HCT116 (cell line): ENCODE measurements around the gene NCOR1. TPM values are rescaled to one million over a fixed set of nuclear protein-coding genes. Genes with fewer than 3 reads are reported as not detected.

Source experiments
- ATAC-seq: fragments of 200-7000 bp; cut with Tn5 transposase; 2 replicates; pipeline ENCODE4 v1.9.1; 2020; ENCODE audit warnings: mild to moderate bottlenecking, moderate library complexity
- BruUV-seq: library from RNA; stranded (reverse); fragments of 400-500 nt; replicated peaks from 2 replicates; lab custom pipeline; 2021; lab: Mats Ljungman, UMichigan
- CTCF ChIA-PET: fragments of 300-600 bp; sonication (Branson Sonifier 250); formaldehyde crosslinking; loops from one replicate; lab custom pipeline; 2021; ENCODE audit warnings: antibody characterized with exemption; lab: Charles Lee
- POLR2A ChIA-PET: fragments of 300-600, 350-600 bp; sonication (Branson Sonifier 250); formaldehyde crosslinking; loops from one replicate; lab custom pipeline; 2021; ENCODE audit warnings: antibody characterized with exemption; lab: Charles Lee
- RAD21 ChIA-PET, 2 experiments: fragments of 300-600 bp; sonication (Branson Sonifier 250); formaldehyde crosslinking; loops; one replicate each; lab custom pipeline; 2023; ENCODE audit warnings: low total read pairs in 2 of 2; ENCODE audit not compliant: uncharacterized antibody in 2 of 2, unreplicated experiment in 2 of 2, low non-redundant PET in 1 of 2; lab: Charles Lee
- DNase-seq: peaks from one replicate; pipeline ENCODE4 v3.0.0-alpha.2; 2010; ENCODE audit warnings: low read depth, low spot score
- H2AFZ ChIP-seq: fragments of 200-600 bp; shearing (Covaris generic), sonication (generic); 2 replicates; pipeline ENCODE4 v1.6.1; 2017; ENCODE audit warnings: low read depth, mixed run types, mixed read lengths, antibody characterized with exemption, low read length; ENCODE audit not compliant: poor library complexity, severe bottlenecking
- H3K27ac ChIP-seq: 2 replicates; pipeline ENCODE4 v1.5.1; 2012; ENCODE audit warnings: low read depth, low read length
- H3K27me3 ChIP-seq: fragments of 200-600 bp; sonication (generic); 2 replicates; pipeline ENCODE4 v1.6.1; 2016; ENCODE audit warnings: mixed run types, low read length, mixed read lengths; ENCODE audit not compliant: insufficient read depth
- H3K36me3 ChIP-seq, 2 experiments: fragments of 200-500 bp in 1 of 2; fragments of 200-600 bp in 1 of 2; sonication (Bioruptor generic) in 1 of 2; sonication (generic) in 1 of 2; 2 replicates each; pipeline versions ENCODE4 v1.5.1 to v1.6.1; 2014 to 2016; ENCODE audit warnings: low read length in 2 of 2, inconsistent platforms in 1 of 2, mixed read lengths in 1 of 2, mixed run types in 1 of 2; ENCODE audit not compliant: insufficient read depth in 2 of 2, control insufficient read depth in 1 of 2
- H3K4me1 ChIP-seq, 2 experiments: fragments of 200-600 bp in 1 of 2; sonication (generic) in 1 of 2; 2 replicates each; pipeline versions ENCODE4 v1.5.1 to v1.6.1; 2012 to 2017; ENCODE audit warnings: low read length in 2 of 2, inconsistent platforms in 1 of 2, mild to moderate bottlenecking in 1 of 2, mixed read lengths in 1 of 2, mixed run types in 1 of 2, moderate library complexity in 1 of 2; ENCODE audit not compliant: insufficient read depth in 2 of 2, control insufficient read depth in 1 of 2
- H3K4me2 ChIP-seq: fragments of 200-600 bp; sonication (generic); 2 replicates; pipeline ENCODE4 v1.6.1; 2017; ENCODE audit warnings: mixed run types, low read length, mixed read lengths
- H3K4me3 ChIP-seq, 2 experiments: fragments of 200-600 bp in 1 of 2; sonication (generic) in 1 of 2; replicated peaks in 1 of 2; 2 replicates each; pipeline ENCODE4 v1.5.1; 2011 to 2016; ENCODE audit warnings: low read length in 2 of 2, control low read depth in 1 of 2, low read depth in 1 of 2, mild to moderate bottlenecking in 1 of 2, mixed read lengths in 1 of 2, mixed run types in 1 of 2
- H3K79me2 ChIP-seq: fragments of 200-600 bp; sonication (generic); 2 replicates; pipeline ENCODE4 v1.6.1; 2017; ENCODE audit warnings: mild to moderate bottlenecking, mixed run types, low read length, moderate library complexity, mixed read lengths; ENCODE audit not compliant: insufficient read depth
- H3K9ac ChIP-seq: fragments of 200-600 bp; sonication (generic); 2 replicates; pipeline ENCODE4 v1.6.1; 2016; ENCODE audit warnings: low read length, mixed read lengths
- H3K9me2 ChIP-seq: fragments of 200-600 bp; sonication (generic), shearing (Covaris generic); 2 replicates; pipeline ENCODE4 v1.6.1; 2017; ENCODE audit warnings: mixed run types, mild to moderate bottlenecking, moderate library complexity; ENCODE audit not compliant: insufficient read depth
- H3K9me3 ChIP-seq, 2 experiments: fragments of 200-500 bp in 1 of 2; fragments of 200-600 bp in 1 of 2; sonication (Bioruptor generic) in 1 of 2; sonication (generic) in 1 of 2; 2 replicates each; pipeline ENCODE4 v1.6.1; 2014 to 2017; ENCODE audit warnings: low read length in 2 of 2, mixed read lengths in 2 of 2, inconsistent platforms in 1 of 2, low read depth in 1 of 2, mild to moderate bottlenecking in 1 of 2, mixed run types in 1 of 2, moderate library complexity in 1 of 2; ENCODE audit not compliant: control insufficient read depth in 1 of 2, insufficient read depth in 1 of 2
- H4K20me1 ChIP-seq: fragments of 200-600 bp; sonication (generic), shearing (Covaris generic); 2 replicates; pipeline ENCODE4 v1.6.1; 2017; ENCODE audit warnings: mixed run types, mild to moderate bottlenecking, moderate library complexity; ENCODE audit not compliant: insufficient read depth
- ATF3 ChIP-seq: IDR thresholded peaks from 2 replicates; pipeline ENCODE4 v1.6.1; 2012
- CBX3 ChIP-seq: IDR thresholded peaks from 2 replicates; pipeline ENCODE4 v1.6.1; 2012; ENCODE audit warnings: low read depth
- CEBPB ChIP-seq: IDR thresholded peaks from 2 replicates; pipeline ENCODE4 v1.6.1; 2012; ENCODE audit warnings: low read depth
- EGR1 ChIP-seq: IDR thresholded peaks from 2 replicates; pipeline ENCODE4 v1.6.1; 2012; ENCODE audit warnings: low read depth
- EZH2 ChIP-seq: fragments of 200-600 bp; sonication (generic); IDR thresholded peaks from 2 replicates; pipeline ENCODE4 v1.6.1; 2017; ENCODE audit warnings: antibody characterized with exemption, mixed run types
- FOSL1 ChIP-seq: IDR thresholded peaks from 2 replicates; pipeline ENCODE4 v1.6.1; 2012; ENCODE audit warnings: low read depth
- POLR2A ChIP-seq: IDR thresholded peaks from 2 replicates; pipeline ENCODE4 v1.7.0; 2011; ENCODE audit warnings: borderline replicate concordance; ENCODE audit not compliant: insufficient read depth, insufficient read length; ENCODE audit errors: extremely low read depth
- POLR2AphosphoS5 ChIP-seq: IDR thresholded peaks from 2 replicates; pipeline ENCODE4 v1.6.1; 2011; ENCODE audit warnings: mild to moderate bottlenecking, low read depth, low read length, moderate library complexity
- RAD21 ChIP-seq: IDR thresholded peaks from 2 replicates; pipeline ENCODE4 v1.6.1; 2012; ENCODE audit warnings: low read depth, mild to moderate bottlenecking
- REST ChIP-seq: IDR thresholded peaks from 2 replicates; pipeline ENCODE4 v1.6.1; 2012; ENCODE audit warnings: low read depth
- SIN3A ChIP-seq: IDR thresholded peaks from 2 replicates; pipeline ENCODE4 v1.6.1; 2012; ENCODE audit warnings: low read depth
- SP1 ChIP-seq: IDR thresholded peaks from 2 replicates; pipeline ENCODE4 v1.6.1; 2012; ENCODE audit warnings: low read depth
- TCF7L2 ChIP-seq: IDR thresholded peaks from 2 replicates; pipeline ENCODE4 v1.7.0; 2011; ENCODE audit warnings: borderline replicate concordance, inconsistent platforms; ENCODE audit not compliant: insufficient read depth, insufficient read length; ENCODE audit errors: extremely low read depth
- YY1 ChIP-seq: IDR thresholded peaks from 2 replicates; pipeline ENCODE4 v1.6.1; 2011; ENCODE audit warnings: low read length, low read depth, moderate library complexity, mild to moderate bottlenecking; ENCODE audit not compliant: insufficient replicate concordance; ENCODE audit errors: extremely low read depth
- ZFX ChIP-seq: fragments of 450-650 bp; IDR thresholded peaks from 2 replicates; pipeline ENCODE4 v1.6.1; 2017
- ZNF274 ChIP-seq: fragments of 200-500 bp; sonication (Bioruptor generic); IDR thresholded peaks from 2 replicates; pipeline ENCODE4 v1.6.1; 2014; ENCODE audit warnings: mild to moderate bottlenecking, low read depth, low read length, inconsistent platforms
- intact Hi-C: fragments of 100-400 bp; cut with micrococcal nuclease; formaldehyde crosslinking; loops from 2 replicates; pipeline ENCODE4 v1.10.0; 2022
- total RNA-seq: library from RNA; stranded (reverse); gene quantifications from one replicate; pipeline ENCODE4 v1.2.1, GENCODE V29; 2021; ENCODE audit not compliant: unreplicated experiment
- TF ChIP-seq, protein P1 (sequence below): IDR thresholded peaks from 2 replicates; pipeline ENCODE4 v1.6.1; 2012
- TF ChIP-seq, protein P2 (sequence below): IDR thresholded peaks from 2 replicates; pipeline ENCODE4 v1.6.1; 2011; ENCODE audit warnings: mild to moderate bottlenecking, low read length, moderate library complexity; ENCODE audit not compliant: insufficient replicate concordance; ENCODE audit errors: extremely low read depth
- TF ChIP-seq, protein P3 (sequence below), 3 experiments: fragments of 200-600 bp in 1 of 3; sonication (generic) in 1 of 3; IDR thresholded peaks in 2 of 3; conservative IDR thresholded peaks in 1 of 3; 2 replicates each; pipeline ENCODE4 v1.5.1; 2012 to 2017; ENCODE audit warnings: low read depth in 2 of 3, low read length in 2 of 3, antibody characterized with exemption in 1 of 3, borderline replicate concordance in 1 of 3, control low read depth in 1 of 3, mild to moderate bottlenecking in 1 of 3, mixed read lengths in 1 of 3, mixed run types in 1 of 3, moderate library complexity in 1 of 3; ENCODE audit not compliant: insufficient read depth in 1 of 3

The NCOR1 gene
- total RNA-seq, 1 experiment from 2014 or later = 43.7 TPM

- intact Hi-C loops = no loop called here
- no peak overlapping the region for H3K27ac ChIP-seq
- BruUV-seq = no TSS peak
Measured at GRCh38 chr17:16108386-16108785, 106.9 kb downstream of the NCOR1 start.

More at GRCh38 chr17:16108386-16108785, 106.9 kb downstream of the NCOR1 start:
- DNase-seq (no peak), ATAC-seq (no peak)
- H3K27me3 ChIP-seq = no peaks in the 10 kb centered on the region
- no peak overlapping the region for H3K4me3 ChIP-seq
- H3K79me2 ChIP-seq = peaks cover 10% of the 10 kb centered on the region
- no peaks in the 10 kb centered on the region for H3K4me1 ChIP-seq
- no peak overlapping the region for H2AFZ ChIP-seq
- ChIA-PET CTCF (no interaction called here), POLR2A (no interaction called here), RAD21 (no interaction called here)
- H3K9me3 ChIP-seq = no peaks in the 10 kb centered on the region
- H3K9me2 ChIP-seq = no peaks in the 10 kb centered on the region
- no peaks in the 10 kb centered on the region; the same call in 1 of the 2 replicates for H4K20me1 ChIP-seq
- no peak overlapping the region for H3K9ac ChIP-seq
- H3K4me2 ChIP-seq = no peak overlapping the region
- TF ChIP-seq POLR2A (no peak), CBX3 (no peak), REST (no peak), CEBPB (no peak), YY1 (no peak), SP1 (no peak), EZH2 (no peak), SIN3A (no peak), POLR2AphosphoS5 (no peak), FOSL1 (no peak), ATF3 (no peak), ZNF274 (no peak), RAD21 (no peak), ZFX (no peak), EGR1 (no peak), TCF7L2 (no peak)
- TF ChIP-seq, protein P1, sequence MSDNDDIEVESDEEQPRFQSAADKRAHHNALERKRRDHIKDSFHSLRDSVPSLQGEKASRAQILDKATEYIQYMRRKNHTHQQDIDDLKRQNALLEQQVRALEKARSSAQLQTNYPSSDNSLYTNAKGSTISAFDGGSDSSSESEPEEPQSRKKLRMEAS = no peak
- TF ChIP-seq, protein P2, sequence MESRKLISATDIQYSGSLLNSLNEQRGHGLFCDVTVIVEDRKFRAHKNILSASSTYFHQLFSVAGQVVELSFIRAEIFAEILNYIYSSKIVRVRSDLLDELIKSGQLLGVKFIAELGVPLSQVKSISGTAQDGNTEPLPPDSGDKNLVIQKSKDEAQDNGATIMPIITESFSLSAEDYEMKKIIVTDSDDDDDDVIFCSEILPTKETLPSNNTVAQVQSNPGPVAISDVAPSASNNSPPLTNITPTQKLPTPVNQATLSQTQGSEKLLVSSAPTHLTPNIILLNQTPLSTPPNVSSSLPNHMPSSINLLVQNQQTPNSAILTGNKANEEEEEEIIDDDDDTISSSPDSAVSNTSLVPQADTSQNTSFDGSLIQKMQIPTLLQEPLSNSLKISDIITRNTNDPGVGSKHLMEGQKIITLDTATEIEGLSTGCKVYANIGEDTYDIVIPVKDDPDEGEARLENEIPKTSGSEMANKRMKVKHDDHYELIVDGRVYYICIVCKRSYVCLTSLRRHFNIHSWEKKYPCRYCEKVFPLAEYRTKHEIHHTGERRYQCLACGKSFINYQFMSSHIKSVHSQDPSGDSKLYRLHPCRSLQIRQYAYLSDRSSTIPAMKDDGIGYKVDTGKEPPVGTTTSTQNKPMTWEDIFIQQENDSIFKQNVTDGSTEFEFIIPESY = no peak
- TF ChIP-seq, protein P3, sequence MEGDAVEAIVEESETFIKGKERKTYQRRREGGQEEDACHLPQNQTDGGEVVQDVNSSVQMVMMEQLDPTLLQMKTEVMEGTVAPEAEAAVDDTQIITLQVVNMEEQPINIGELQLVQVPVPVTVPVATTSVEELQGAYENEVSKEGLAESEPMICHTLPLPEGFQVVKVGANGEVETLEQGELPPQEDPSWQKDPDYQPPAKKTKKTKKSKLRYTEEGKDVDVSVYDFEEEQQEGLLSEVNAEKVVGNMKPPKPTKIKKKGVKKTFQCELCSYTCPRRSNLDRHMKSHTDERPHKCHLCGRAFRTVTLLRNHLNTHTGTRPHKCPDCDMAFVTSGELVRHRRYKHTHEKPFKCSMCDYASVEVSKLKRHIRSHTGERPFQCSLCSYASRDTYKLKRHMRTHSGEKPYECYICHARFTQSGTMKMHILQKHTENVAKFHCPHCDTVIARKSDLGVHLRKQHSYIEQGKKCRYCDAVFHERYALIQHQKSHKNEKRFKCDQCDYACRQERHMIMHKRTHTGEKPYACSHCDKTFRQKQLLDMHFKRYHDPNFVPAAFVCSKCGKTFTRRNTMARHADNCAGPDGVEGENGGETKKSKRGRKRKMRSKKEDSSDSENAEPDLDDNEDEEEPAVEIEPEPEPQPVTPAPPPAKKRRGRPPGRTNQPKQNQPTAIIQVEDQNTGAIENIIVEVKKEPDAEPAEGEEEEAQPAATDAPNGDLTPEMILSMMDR (IDR thresholded peaks at IDR 0.05 in 2 of 3, conservative IDR thresholded peaks at IDR 0.05 in 1 of 3; ENCODE audit: borderline replicate concordance in 1 of 3, insufficient read depth in 1 of 3, low read depth in 2 of 3, low read length in 2 of 3) = no peak
- peaks cover 0 to 2% of the 10 kb centered on the region in 2 experiments; a peak in 1 of 4 replicates for H3K36me3 ChIP-seq
